ENCODE results near the gene ZKSCAN8. TPM values are rescaled to one million over a fixed set of nuclear protein-coding genes. Genes with fewer than 3 reads are reported as not detected.

The ZKSCAN8 gene
- total RNA-seq (2022; extraction: Qiagen RNA extraction; ENCODE audit: low read depth), result 4.6 to 7.3 TPM (median 6.5 TPM) in 5 replicates

GRCh38 chr6:28141500-28142329 lies at the start of gene ZKSCAN8:
TSS of gene ZKSCAN8 (plus strand) at chr6:28141883. CDS start at chr6:28148408, 6,525 bp downstream.

GRCh38 chr6:28124350-28124970 lies 17.2 kb upstream of the ZKSCAN8 start, which contains the start of gene ZSCAN16:
TSS of gene ZSCAN16 (plus strand) at chr6:28124609. CDS start at chr6:28125444, 835 bp downstream.

Other genes with a start within 250 kb of the ZKSCAN8 start
- not detected in 5 replicates for gene OR2B2, start 229.5 kb upstream of the ZKSCAN8 start, total RNA-seq (2022; extraction: Qiagen RNA extraction; ENCODE audit: low read depth)
- 0.17 to 0.25 TPM (median 0.17 TPM) in 3 of 5 replicates, not detected in the others for gene OR2B6, start 184.6 kb upstream of the ZKSCAN8 start, total RNA-seq (2022; extraction: Qiagen RNA extraction; ENCODE audit: low read depth)
- gene ZNF165, start 61.3 kb upstream of the ZKSCAN8 start, total RNA-seq (2022; extraction: Qiagen RNA extraction; ENCODE audit: low read depth), result 0.93 to 1.2 TPM (median 1.0 TPM) in 5 replicates
- 4.0 to 4.8 TPM (median 4.2 TPM) in 5 replicates for gene ZSCAN16, start 17.3 kb upstream of the ZKSCAN8 start, total RNA-seq (2022; extraction: Qiagen RNA extraction; ENCODE audit: low read depth)
- 7.1 to 8.7 TPM (median 7.9 TPM) in 5 replicates for gene ZSCAN9, start 83.4 kb downstream of the ZKSCAN8 start, total RNA-seq (2022; extraction: Qiagen RNA extraction; ENCODE audit: low read depth)
- 2.3 to 2.7 TPM (median 2.7 TPM) in 5 replicates for gene ZKSCAN4, start 110.4 kb downstream of the ZKSCAN8 start, total RNA-seq (2022; extraction: Qiagen RNA extraction; ENCODE audit: low read depth)
- gene NKAPL, start 117.4 kb downstream of the ZKSCAN8 start, total RNA-seq (2022; extraction: Qiagen RNA extraction; ENCODE audit: low read depth), result not detected in 5 replicates
- 5.0 to 7.7 TPM (median 6.5 TPM) in 5 replicates for gene ZSCAN26, start 125.3 kb downstream of the ZKSCAN8 start, total RNA-seq (2022; extraction: Qiagen RNA extraction; ENCODE audit: low read depth)
- 3.9 to 5.8 TPM (median 5.0 TPM) in 5 replicates for gene PGBD1, start 139.7 kb downstream of the ZKSCAN8 start, total RNA-seq (2022; extraction: Qiagen RNA extraction; ENCODE audit: low read depth)
- 1.6 to 2.8 TPM (median 2.2 TPM) in 5 replicates for gene ZSCAN31, start 194.3 kb downstream of the ZKSCAN8 start, total RNA-seq (2022; extraction: Qiagen RNA extraction; ENCODE audit: low read depth)
- 1.3 to 2.0 TPM (median 1.8 TPM) in 5 replicates for gene ZKSCAN3, start 208.1 kb downstream of the ZKSCAN8 start, total RNA-seq (2022; extraction: Qiagen RNA extraction; ENCODE audit: low read depth)